ENCODE data around the gene APRT. TPM values are rescaled to one million over a fixed set of nuclear protein-coding genes. Genes with fewer than 3 reads are reported as not detected.

Gene APRT
- total RNA-seq, 1 experiment from 2014 or later, result 134 TPM

DNA sequence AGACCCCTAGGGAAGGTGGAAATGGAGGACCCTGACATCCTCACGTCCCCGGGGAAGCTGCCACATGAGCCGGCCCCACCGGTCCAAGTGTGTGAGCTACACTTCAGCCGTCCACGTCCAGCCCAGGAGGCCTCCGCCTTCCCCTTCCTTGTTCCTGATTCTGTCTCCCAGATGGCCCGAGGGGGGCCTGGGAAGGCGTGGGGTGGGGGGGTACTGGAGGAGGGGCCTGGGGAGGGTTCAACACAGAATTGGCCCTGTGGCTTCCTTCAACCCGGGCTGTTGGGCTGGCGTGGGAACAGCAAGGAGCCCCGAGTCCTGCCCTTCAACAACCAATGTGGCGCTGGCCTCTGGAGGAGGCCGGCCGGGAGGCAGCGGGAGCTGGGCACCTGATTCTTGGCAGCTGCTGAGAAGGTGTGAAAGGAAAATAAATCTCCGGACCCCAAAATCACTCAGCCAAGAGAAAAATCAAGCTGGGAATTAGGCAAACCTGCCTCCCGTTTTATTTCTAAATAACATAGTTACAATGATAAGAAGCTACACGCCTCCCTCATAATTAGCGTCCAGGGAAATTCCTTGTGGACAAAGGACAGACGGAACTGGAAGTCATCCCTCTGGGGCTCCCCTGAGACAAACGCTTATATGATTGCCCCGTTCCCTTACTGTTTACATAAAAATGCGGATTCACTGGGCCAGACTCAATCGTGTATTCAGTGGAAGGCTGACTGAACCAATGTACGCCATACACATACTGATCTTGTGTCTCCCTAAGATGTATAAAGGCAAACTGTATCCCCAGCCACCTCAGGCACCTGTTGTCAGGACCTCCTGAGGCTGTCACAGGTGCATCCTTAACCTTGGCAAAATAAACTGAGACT is 1.8 kb upstream of the APRT start:
- H3K4me1 ChIP-seq (ENCODE audit: insufficient read depth, low read length, poor library complexity, severe bottlenecking), result peaks cover 7% of the 10 kb centered on the region
- ChIA-PET POLR2A (ENCODE audit: low non-redundant PET) (no interaction called here), CTCF (interaction anchor here (0.5 to 1.0 kb wide), 3 partner anchors 67 to 354 kb away, joined by 3 to 8 read pairs (median 4); no protein-coding TSS in a partner anchor)
- intact Hi-C loops (cut with micrococcal nuclease; ENCODE audit: unreplicated experiment), result loop anchor here (5.0 kb wide), 1 partner anchor 359 kb away; the partner anchor contains the start of gene CDH15
- no peak overlapping the region for H3K27ac ChIP-seq (ENCODE audit: low read depth, low read length, poor library complexity, severe bottlenecking)
- H3K27me3 ChIP-seq (replicated peaks; ENCODE audit: insufficient read depth, low read depth, low read length, poor library complexity), result no peaks in the 10 kb centered on the region
- H3K36me3 ChIP-seq (ENCODE audit: insufficient read depth, low read length, poor library complexity, severe bottlenecking), result peaks cover 18% of the 10 kb centered on the region
- no peak overlapping the region for H3K4me3 ChIP-seq (ENCODE audit: low read depth, low read length, poor library complexity, severe bottlenecking)
- DNase-seq (ENCODE audit: low spot score), result no peak
- H3K9me3 ChIP-seq (ENCODE audit: low read depth, low read length, poor library complexity, severe bottlenecking), result no peaks in the 10 kb centered on the region
- no TSS peak for BruUV-seq (replicated peaks)
- TF ChIP-seq, protein P1, sequence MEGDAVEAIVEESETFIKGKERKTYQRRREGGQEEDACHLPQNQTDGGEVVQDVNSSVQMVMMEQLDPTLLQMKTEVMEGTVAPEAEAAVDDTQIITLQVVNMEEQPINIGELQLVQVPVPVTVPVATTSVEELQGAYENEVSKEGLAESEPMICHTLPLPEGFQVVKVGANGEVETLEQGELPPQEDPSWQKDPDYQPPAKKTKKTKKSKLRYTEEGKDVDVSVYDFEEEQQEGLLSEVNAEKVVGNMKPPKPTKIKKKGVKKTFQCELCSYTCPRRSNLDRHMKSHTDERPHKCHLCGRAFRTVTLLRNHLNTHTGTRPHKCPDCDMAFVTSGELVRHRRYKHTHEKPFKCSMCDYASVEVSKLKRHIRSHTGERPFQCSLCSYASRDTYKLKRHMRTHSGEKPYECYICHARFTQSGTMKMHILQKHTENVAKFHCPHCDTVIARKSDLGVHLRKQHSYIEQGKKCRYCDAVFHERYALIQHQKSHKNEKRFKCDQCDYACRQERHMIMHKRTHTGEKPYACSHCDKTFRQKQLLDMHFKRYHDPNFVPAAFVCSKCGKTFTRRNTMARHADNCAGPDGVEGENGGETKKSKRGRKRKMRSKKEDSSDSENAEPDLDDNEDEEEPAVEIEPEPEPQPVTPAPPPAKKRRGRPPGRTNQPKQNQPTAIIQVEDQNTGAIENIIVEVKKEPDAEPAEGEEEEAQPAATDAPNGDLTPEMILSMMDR (conservative IDR thresholded peaks at IDR 0.05; ENCODE audit: low read depth, low read length), result no peak
- no peak for TF ChIP-seq EZH2 (IDR thresholded peaks at IDR 0.05; ENCODE audit: borderline replicate concordance, low read depth, low read length, poor library complexity, severe bottlenecking)

DNA sequence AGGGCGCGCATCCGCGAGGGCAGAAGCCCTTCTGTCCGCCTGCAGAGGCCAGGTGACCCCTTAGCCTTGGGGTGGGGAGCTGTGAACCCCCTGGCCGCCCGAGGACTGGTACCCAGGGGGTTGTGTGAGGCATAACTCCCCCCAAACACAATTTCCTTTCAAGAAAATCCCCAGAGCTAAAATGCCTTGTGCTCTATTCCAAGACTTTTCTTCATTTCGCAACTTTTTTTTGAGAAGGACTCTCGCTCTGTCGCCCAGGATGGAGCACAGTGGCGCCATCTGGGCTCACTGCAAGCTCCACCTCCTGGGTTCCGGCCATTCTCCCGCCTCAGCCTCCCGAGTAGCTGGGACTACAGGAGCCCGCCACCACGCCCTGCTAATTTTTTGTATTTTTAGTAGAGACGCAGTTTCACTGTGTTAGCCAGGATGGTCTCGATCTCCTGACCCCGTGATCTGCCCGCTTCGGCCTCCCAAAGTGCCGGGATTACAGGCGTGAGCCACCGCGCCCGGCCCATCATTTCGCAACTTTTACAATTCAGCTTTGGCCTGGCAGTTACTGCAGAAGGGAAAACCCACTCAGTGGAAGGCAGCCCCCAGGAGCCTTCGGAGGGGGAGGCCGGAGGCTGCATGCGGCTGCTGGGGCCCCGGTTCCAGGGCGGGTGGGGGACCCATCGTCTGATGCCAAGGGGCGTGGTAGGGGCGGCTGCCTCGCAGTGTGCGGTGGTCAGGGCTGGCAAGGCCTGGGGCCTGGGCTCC is 963 bp upstream of the APRT start:
- Histone ChIP-seq H3K36me3 (ENCODE audit: insufficient read depth, low read length, poor library complexity, severe bottlenecking) (peaks cover 26% of the 10 kb centered on the region), H3K9me3 (ENCODE audit: low read depth, low read length, poor library complexity, severe bottlenecking) (no peaks in the 10 kb centered on the region), H3K4me3 (ENCODE audit: low read depth, low read length, poor library complexity, severe bottlenecking) (peak overlapping the region; percentile 60), H3K4me1 (ENCODE audit: insufficient read depth, low read length, poor library complexity, severe bottlenecking) (peaks cover 7% of the 10 kb centered on the region), H3K27ac (ENCODE audit: low read depth, low read length, poor library complexity, severe bottlenecking) (peak overlapping the region; percentile 94), H3K27me3 (replicated peaks; ENCODE audit: insufficient read depth, low read depth, low read length, poor library complexity) (no peaks in the 10 kb centered on the region)
- TF ChIP-seq EZH2 (IDR thresholded peaks at IDR 0.05; ENCODE audit: borderline replicate concordance, low read depth, low read length, poor library complexity, severe bottlenecking), result no peak
- TF ChIP-seq, protein P1 (conservative IDR thresholded peaks at IDR 0.05; ENCODE audit: low read depth, low read length), result no peak
- DNase-seq (ENCODE audit: low spot score), result peak; percentile 72
- ChIA-PET CTCF (interaction anchor here (0.7 to 1.0 kb wide), 2 partner anchors 67 to 355 kb away, joined by 3 to 4 read pairs; no protein-coding TSS in a partner anchor), POLR2A (ENCODE audit: low non-redundant PET) (no interaction called here)
- intact Hi-C loops (cut with micrococcal nuclease; ENCODE audit: unreplicated experiment), result loop anchor here (5.0 kb wide), 1 partner anchor 360 kb away; the partner anchor contains the start of gene CDH15
- BruUV-seq (replicated peaks), result no TSS peak

DNA sequence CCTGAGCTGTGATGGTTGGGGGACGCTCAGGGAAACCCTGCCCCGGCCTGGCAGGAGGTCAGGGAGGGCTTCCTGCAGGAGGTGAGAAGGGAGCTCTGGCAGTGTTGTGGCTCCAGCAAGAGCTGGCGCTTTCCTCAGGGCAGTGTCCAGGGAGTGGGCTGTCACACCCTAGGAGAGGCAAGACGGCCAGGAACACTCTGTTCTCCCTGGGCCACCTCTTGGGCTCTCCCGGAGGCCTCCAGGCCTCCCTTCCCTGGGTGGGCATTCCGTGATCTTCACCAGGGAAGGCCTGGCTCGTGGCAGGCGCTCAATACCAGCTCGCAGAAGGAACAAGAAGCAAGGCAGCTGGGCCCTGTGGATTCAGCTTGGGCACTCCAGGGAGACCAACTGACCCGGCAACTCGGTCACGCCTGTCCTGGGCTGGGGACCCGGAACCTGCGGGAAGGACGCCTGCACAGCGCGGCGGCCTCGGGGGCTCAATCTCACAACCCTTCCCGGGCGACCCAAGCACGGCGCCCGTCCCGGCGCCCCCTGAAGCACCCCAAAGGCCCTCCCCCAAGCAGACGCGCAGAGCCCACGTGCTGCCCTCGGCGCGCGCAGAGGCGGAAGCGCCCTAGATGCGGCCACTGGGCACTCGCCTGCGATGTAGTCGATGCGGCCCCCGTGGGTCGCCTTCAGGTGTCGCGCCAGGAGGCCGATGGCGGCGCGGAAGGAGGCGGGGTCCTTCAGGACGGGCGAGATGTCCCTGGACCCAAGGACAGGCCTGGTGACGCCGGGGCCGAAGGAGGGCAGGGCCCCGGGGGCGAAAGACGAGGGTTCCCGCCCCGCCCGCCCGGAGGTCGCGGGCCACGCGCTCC is 588 bp downstream of the APRT start:
- CTCF ChIA-PET, result interaction anchor here (0.5 kb wide), 1 partner anchor 381 kb away, joined by 6 read pairs; no protein-coding TSS in a partner anchor
- BruUV-seq (replicated peaks), result no TSS peak
- H3K27ac ChIP-seq (ENCODE audit: low read depth, low read length, poor library complexity, severe bottlenecking), result peak overlapping the region; percentile 94

More for the DNA sequence above, 588 bp downstream of the APRT start:
- TF ChIP-seq, protein P1 (conservative IDR thresholded peaks at IDR 0.05; ENCODE audit: low read depth, low read length), result no peak
- no peak for TF ChIP-seq EZH2 (IDR thresholded peaks at IDR 0.05; ENCODE audit: borderline replicate concordance, low read depth, low read length, poor library complexity, severe bottlenecking)
- no peaks in the 10 kb centered on the region for H3K27me3 ChIP-seq (replicated peaks; ENCODE audit: insufficient read depth, low read depth, low read length, poor library complexity)
- DNase-seq (ENCODE audit: low spot score), result peak; percentile 89
- peaks cover 10% of the 10 kb centered on the region for H3K4me1 ChIP-seq (ENCODE audit: insufficient read depth, low read length, poor library complexity, severe bottlenecking)
- intact Hi-C loops (cut with micrococcal nuclease; ENCODE audit: unreplicated experiment), result loop anchor here (5.0 kb wide), 1 partner anchor 361 kb away; the partner anchor contains the start of gene CDH15
- peak overlapping the region; percentile 60 for H3K4me3 ChIP-seq (ENCODE audit: low read depth, low read length, poor library complexity, severe bottlenecking)
- POLR2A ChIA-PET (ENCODE audit: low non-redundant PET), result no interaction called here
- H3K36me3 ChIP-seq (ENCODE audit: insufficient read depth, low read length, poor library complexity, severe bottlenecking), result peaks cover 42% of the 10 kb centered on the region
- no peaks in the 10 kb centered on the region for H3K9me3 ChIP-seq (ENCODE audit: low read depth, low read length, poor library complexity, severe bottlenecking)
